AG10803 (cell line): ENCODE measurements around the gene MADD.
A peak's percentile ranks its signal among the peaks of the same experiment; 100 is the strongest.

Source experiments
- DNase-seq: peaks from one replicate; pipeline ENCODE4 v3.0.0; 2010; ENCODE audit warnings: low read depth
- H3K4me3 ChIP-seq: 2 replicates; pipeline ENCODE4 v1.5.1; 2011; ENCODE audit warnings: mild to moderate bottlenecking, low read length, control low read depth
- TF ChIP-seq, protein P1 (sequence below): conservative IDR thresholded peaks from 2 replicates; pipeline ENCODE4 v1.5.1; 2011; ENCODE audit warnings: mild to moderate bottlenecking, low read length, control low read depth, inconsistent platforms

Gene MADD

DNA sequence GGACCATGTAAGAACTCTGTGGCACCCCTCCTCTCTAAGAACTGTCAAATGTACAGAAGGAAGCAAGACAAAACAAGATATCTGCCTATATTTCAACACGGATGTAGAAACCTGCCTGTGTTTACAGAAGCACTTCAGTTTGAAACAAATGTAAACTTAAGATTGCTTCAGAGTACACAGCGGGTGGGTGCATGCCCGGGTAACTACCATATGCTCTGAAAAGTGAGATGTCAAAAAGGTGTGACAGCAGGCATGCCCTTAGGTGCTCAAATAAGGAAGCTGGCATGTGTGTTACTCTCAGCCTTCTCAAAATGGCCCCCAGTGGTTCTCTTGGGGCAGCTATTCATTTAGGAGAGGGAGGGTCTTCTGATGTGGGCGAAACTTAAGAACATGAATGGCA, 26.5 kb upstream of the MADD start:
- DNase-seq: no peak

GRCh38 chr11:47244448-47245350, 25.2 kb upstream of the MADD start:
- no peak for DNase-seq
- no peak overlapping the region for H3K4me3 ChIP-seq
- TF ChIP-seq, protein P1, sequence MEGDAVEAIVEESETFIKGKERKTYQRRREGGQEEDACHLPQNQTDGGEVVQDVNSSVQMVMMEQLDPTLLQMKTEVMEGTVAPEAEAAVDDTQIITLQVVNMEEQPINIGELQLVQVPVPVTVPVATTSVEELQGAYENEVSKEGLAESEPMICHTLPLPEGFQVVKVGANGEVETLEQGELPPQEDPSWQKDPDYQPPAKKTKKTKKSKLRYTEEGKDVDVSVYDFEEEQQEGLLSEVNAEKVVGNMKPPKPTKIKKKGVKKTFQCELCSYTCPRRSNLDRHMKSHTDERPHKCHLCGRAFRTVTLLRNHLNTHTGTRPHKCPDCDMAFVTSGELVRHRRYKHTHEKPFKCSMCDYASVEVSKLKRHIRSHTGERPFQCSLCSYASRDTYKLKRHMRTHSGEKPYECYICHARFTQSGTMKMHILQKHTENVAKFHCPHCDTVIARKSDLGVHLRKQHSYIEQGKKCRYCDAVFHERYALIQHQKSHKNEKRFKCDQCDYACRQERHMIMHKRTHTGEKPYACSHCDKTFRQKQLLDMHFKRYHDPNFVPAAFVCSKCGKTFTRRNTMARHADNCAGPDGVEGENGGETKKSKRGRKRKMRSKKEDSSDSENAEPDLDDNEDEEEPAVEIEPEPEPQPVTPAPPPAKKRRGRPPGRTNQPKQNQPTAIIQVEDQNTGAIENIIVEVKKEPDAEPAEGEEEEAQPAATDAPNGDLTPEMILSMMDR: no peak

More for the DNA sequence above, 26.5 kb upstream of the MADD start:
- TF ChIP-seq, protein P1: no peak
- H3K4me3 ChIP-seq: no peak overlapping the region

DNA sequence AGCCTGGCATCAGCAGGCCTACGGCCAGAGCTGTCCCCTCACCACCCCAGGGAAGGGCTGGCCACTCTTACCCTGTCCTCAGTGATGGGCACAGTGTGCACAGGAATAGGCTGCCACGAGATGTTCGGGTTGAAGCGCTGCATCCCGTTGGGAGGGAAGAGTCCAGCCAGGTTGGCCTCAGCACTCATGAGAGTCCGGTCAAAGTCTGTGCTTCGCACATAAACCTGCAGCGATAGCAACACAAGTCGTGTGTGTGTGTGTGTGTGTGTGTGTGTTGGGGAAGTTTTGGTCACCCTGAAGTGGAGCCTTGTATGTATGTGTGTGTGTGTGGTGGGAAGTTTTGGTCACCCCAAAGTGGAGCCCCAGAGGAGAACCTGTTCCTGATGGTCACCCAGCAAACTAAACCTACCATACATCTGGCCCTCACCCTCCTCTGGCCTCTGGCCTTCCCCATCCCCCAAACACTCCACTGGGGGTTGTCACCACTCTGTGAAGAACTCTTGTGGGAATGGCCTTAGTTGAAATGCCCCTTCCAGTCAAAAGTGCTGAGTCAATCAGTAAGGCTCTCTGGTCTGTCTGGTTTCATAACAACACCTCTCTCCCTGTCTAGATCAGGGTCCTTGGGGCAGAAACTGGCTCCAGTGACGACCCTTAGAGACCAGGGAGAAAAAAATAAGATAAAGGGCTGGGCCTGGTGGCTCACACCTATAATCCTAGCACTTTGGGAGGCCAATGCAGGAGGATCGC, 24.1 kb upstream of the MADD start:
- DNase-seq: no peak
- H3K4me3 ChIP-seq: no peak overlapping the region
- TF ChIP-seq, protein P1: no peak

- TF ChIP-seq, protein P1: no peak
- H3K4me3 ChIP-seq: peak overlapping the region; percentile 98
- DNase-seq: no peak
Observed at GRCh38 chr11:47247502-47247901, 22.4 kb upstream of the MADD start.

DNA sequence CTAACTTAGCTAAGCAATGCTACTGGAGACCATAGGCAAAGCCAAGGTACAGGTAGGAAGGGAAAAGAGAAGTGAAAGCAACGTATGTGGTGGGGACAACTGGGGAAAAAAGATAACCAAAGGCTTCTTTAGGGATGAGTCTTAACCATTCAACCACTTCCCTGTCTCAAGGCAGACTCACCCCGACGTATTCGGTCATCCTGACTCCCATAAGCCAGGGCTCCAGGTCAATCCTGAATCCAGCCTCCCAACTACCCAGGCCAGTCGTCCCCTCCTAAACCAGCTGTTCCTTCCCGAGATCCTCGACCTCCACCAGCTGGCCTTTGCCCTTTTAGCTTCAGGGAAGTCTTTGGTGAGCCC, 21.6 kb upstream of the MADD start:
- TF ChIP-seq, protein P1: no peak
- H3K4me3 ChIP-seq: peak overlapping the region; percentile 98
- peak; percentile 31 for DNase-seq

GRCh38 chr11:47248664-47249377, 21.1 kb upstream of the MADD start, which contains the start of gene ACP2:
TSS of gene ACP2 (minus strand) at chr11:47248814. CDS start at chr11:47248789, 25 bp downstream.
- peak within 1 kb of the TSS; percentile 98 for H3K4me3 ChIP-seq
- DNase-seq: peak; percentile 87
- TF ChIP-seq, protein P1: peak; percentile 45
